ENCODE results near the gene SEC16A. TPM values are rescaled to one million over a fixed set of nuclear protein-coding genes. Genes with fewer than 3 reads are reported as not detected.

Gene SEC16A
- total and polyA plus RNA-seq, 2 donors (not counting 3 experiments of a cell fraction or from before 2014, with no cell fraction given): 34.5 to 80.6 TPM

- no peak overlapping the region for H3K4me2 ChIP-seq (ENCODE audit: insufficient read depth, low read length)
- H3K27me3 ChIP-seq (ENCODE audit: control insufficient read depth in 2 of 2, insufficient read depth in 2 of 2, low read length in 2 of 2): no peaks in the 10 kb centered on the region
- intact Hi-C loops (cut with micrococcal nuclease) (no loop called here), dilution Hi-C loops (cut with MboI; ENCODE audit: extremely low pct_ligation_motif_present, low sequenced_read_pairs) (no loop called here)
- TF ChIP-seq FOS (IDR thresholded peaks at IDR 0.05; ENCODE audit: borderline replicate concordance, insufficient read depth, low read length): no peak
- H3K9ac ChIP-seq (replicated peaks; ENCODE audit: extremely low read depth, insufficient read depth, low read length): no peak overlapping the region
- no peaks in the 10 kb centered on the region for H3K4me1 ChIP-seq (ENCODE audit: control insufficient read depth, extremely low read depth, insufficient read depth, low read length)
- FAIRE-seq (no peak), DNase-seq (ENCODE audit: low read depth, low spot score) (no peak)
- no peak overlapping the region for H2AFZ ChIP-seq (ENCODE audit: low read depth, low read length)
- BruUV-seq (replicated peaks): no TSS peak
- H3K79me2 ChIP-seq (ENCODE audit: control insufficient read depth, insufficient read depth, low read length): peaks cover 53% of the 10 kb centered on the region
- H3K27ac ChIP-seq (ENCODE audit: insufficient read depth, low read depth, low read length): no peak overlapping the region
- no peaks in the 10 kb centered on the region for H4K20me1 ChIP-seq (replicated peaks; ENCODE audit: control insufficient read depth, extremely low read depth, insufficient read depth, low read length)
- H3K9me1 ChIP-seq (replicated peaks; ENCODE audit: control insufficient read depth, extremely low read depth, insufficient read depth, low read length): no peaks in the 10 kb centered on the region
- ChIA-PET POLR2A (no interaction called here), CTCF (no interaction called here)
- peaks cover 33 to 85% of the 10 kb centered on the region in 2 experiments for H3K36me3 ChIP-seq (ENCODE audit: control insufficient read depth in 2 of 2, extremely low read depth in 1 of 2, insufficient read depth in 2 of 2, low read length in 2 of 2)
- no peaks in the 10 kb centered on the region for H3K9me3 ChIP-seq (replicated peaks; ENCODE audit: control insufficient read depth, insufficient read depth, low read length)
- H3K4me3 ChIP-seq (replicated peaks in 1 of 3; ENCODE audit: insufficient read depth in 1 of 3, low read depth in 1 of 3, low read length in 3 of 3): no peak overlapping the region
These were observed 11.9 kb downstream of the SEC16A start for GRCh38 chr9:136470792-136471469.

- no peaks in the 10 kb centered on the region for H3K27me3 ChIP-seq (ENCODE audit: control insufficient read depth in 2 of 2, insufficient read depth in 2 of 2, low read length in 2 of 2)
- H3K9me1 ChIP-seq (replicated peaks; ENCODE audit: control insufficient read depth, extremely low read depth, insufficient read depth, low read length): no peaks in the 10 kb centered on the region
- no peaks in the 10 kb centered on the region for H3K9me3 ChIP-seq (replicated peaks; ENCODE audit: control insufficient read depth, insufficient read depth, low read length)
- no peaks in the 10 kb centered on the region for H4K20me1 ChIP-seq (replicated peaks; ENCODE audit: control insufficient read depth, extremely low read depth, insufficient read depth, low read length)
- ChIA-PET POLR2A (no interaction called here), CTCF (no interaction called here)
- H3K27ac ChIP-seq (ENCODE audit: insufficient read depth, low read depth, low read length): no peak overlapping the region
- dilution Hi-C loops (cut with MboI; ENCODE audit: extremely low pct_ligation_motif_present, low sequenced_read_pairs) (no loop called here), intact Hi-C loops (cut with micrococcal nuclease) (no loop called here)
- TF ChIP-seq FOS (IDR thresholded peaks at IDR 0.05; ENCODE audit: borderline replicate concordance, insufficient read depth, low read length) (no peak), MYC (IDR thresholded peaks at IDR 0.05; ENCODE audit: low read depth, low read length) (no peak), MAX (IDR thresholded peaks at IDR 0.05; ENCODE audit: insufficient read depth, insufficient read length) (no peak), JUN (IDR thresholded peaks at IDR 0.05; ENCODE audit: borderline replicate concordance, insufficient read depth, insufficient read length, low read depth) (no peak), EZH2 (IDR thresholded peaks at IDR 0.05; ENCODE audit: borderline replicate concordance, low read depth, low read length, severe bottlenecking) (no peak), CTCF (IDR thresholded peaks at IDR 0.05; ENCODE audit: extremely low read depth in 1 of 2, insufficient read depth in 1 of 2, low read depth in 1 of 2, low read length in 2 of 2) (no peak), POLR2AphosphoS5 (IDR thresholded peaks at IDR 0.05; ENCODE audit: insufficient read depth, low read depth, low read length) (no peak), POLR2A (IDR thresholded peaks at IDR 0.05; ENCODE audit: low read depth, low read length) (no peak)
- BruUV-seq (replicated peaks): no TSS peak
- no peak overlapping the region for H3K4me3 ChIP-seq (replicated peaks in 1 of 3; ENCODE audit: insufficient read depth in 1 of 3, low read depth in 1 of 3, low read length in 3 of 3)
- H3K79me2 ChIP-seq (ENCODE audit: control insufficient read depth, insufficient read depth, low read length): peaks cover 50% of the 10 kb centered on the region
- H3K4me1 ChIP-seq (ENCODE audit: control insufficient read depth, extremely low read depth, insufficient read depth, low read length): no peaks in the 10 kb centered on the region
- DNase-seq (ENCODE audit: low read depth, low spot score) (no peak), FAIRE-seq (no peak)
- no peak overlapping the region for H2AFZ ChIP-seq (ENCODE audit: low read depth, low read length)
- H3K4me2 ChIP-seq (ENCODE audit: insufficient read depth, low read length): no peak overlapping the region
- H3K9ac ChIP-seq (replicated peaks; ENCODE audit: extremely low read depth, insufficient read depth, low read length): no peak overlapping the region
- peaks cover 28 to 85% of the 10 kb centered on the region in 2 experiments for H3K36me3 ChIP-seq (ENCODE audit: control insufficient read depth in 2 of 2, extremely low read depth in 1 of 2, insufficient read depth in 2 of 2, low read length in 2 of 2)
These were observed 12.5 kb downstream of the SEC16A start for GRCh38 chr9:136470356-136470755.

All from endothelial cell of umbilical vein (primary cell).